GOT3 (cell line): ENCODE data around the gene PLCL1.
"Not testable (repeated sequence)": the region's sequence is repeated elsewhere in the genome, so short reads cannot be mapped to it uniquely, and the experiment has no call there.

Experiments
- DNase-seq: peaks from one replicate; lab custom pipeline; 2025; ENCODE audit warnings: mixed read lengths; lab: John Stamatoyannopoulos, UW

The PLCL1 gene

GRCh38 chr2:197810016-197810415 is 5.6 kb downstream of the PLCL1 start:
- DNase-seq: no peak

- no peak for DNase-seq
Measured at GRCh38 chr2:197810491-197810890, 6.1 kb downstream of the PLCL1 start.

DNA sequence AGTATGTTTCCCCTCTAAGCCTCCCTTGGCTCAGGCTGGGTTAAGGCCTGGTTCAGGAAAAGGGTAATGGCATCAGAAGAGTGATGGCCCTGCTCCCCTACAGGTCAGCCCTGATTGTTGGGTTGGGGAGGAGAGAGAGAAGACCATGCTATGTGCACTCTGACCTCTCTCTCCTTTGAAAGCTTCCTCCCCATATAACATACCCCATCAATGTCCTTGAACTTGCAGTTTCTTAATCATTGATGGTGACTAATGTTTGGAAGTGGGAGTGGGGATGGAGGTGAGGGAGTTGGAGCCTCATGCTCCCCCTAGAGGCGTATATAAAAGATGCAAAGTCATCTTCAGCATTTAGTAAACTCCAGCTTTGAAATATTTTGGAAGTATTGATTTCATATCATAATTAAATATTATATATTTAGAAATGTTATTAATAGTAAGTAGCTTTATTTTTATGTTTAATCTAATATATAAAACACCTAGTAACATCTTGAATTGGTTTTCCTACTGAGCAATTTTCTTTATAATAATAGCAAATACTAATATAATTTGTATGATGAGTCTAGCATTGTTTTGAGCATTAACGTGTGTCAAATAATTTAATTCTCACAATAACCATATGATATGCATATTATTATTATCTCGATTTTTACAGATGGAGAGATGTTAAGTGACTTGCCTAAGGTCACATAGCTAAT is 8.8 kb downstream of the PLCL1 start:
- no peak for DNase-seq

- no peak for DNase-seq
Measured at GRCh38 chr2:197814526-197814925, 10.1 kb downstream of the PLCL1 start.

DNA sequence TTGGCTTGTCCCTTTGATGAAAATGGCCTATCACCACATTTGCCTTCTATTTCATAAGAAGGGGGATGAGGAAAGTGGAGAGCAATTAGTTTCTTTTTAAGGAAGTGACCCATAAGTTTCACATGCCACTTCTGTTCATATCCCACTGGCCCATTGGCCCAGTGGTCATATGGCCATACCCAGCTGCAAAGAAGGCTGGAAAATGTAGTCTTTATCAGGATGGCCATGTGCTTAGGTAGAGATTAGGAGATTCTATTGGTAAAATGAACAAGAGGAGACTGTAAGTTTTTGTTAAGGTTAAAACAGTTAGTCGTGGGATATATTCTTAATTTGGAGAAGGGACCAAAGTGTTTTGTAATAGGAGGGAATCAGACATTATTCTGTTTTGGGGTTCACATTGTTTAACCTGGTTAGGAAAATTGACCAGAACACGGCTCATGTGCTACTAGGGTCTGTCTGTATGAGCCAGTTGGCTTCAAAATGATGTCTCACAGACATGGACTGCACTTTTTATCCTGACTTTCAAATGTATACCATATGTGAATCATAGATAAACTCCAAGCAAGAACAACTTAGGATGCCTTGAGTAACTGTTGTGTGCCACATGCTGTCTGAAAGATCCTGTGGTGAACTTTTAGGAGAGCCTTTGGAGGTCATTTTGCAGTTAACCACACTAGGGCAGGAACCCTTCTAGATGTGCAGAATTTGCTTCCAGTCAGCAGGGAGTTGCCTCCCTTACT is 17.3 kb downstream of the PLCL1 start:
- no peak for DNase-seq

DNA sequence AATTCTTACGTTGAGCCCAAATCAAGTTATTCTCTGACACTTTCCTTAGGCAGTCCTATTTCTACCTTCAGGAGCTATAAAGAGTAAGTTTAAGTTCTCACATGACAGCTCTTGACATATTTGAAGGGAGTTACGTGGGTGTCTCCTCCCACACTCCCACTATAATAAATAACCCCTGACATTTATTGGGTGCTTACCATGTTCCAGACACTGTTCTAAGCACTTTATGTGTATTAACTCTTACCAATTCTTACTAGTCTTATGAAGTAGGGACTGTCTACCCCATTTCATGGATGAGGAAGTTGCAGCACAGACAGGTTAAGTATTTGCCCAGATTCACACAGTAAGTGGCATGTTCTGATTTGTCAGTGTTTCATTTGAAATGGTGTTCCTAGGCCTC is 17.9 kb downstream of the PLCL1 start:
- no peak for DNase-seq

DNA sequence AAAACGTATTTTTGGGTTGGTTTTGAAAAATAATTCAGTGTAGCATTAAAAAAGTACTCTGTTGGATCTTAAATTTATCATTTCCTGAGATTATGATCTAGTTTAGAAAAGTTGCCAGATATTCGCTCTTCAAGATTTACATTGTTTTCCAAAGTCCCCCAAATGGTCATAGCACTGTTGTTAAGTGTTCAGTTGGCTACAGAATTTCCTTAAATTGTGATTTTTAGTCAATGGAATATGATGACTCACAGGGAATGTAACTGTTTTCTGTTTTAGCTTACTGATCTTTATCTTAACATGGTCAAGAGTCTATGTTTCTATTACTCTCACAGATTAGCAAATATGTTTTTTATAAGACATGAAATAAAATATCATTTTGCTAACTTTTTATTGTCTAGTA is 23.2 kb downstream of the PLCL1 start:
- no peak for DNase-seq

DNA sequence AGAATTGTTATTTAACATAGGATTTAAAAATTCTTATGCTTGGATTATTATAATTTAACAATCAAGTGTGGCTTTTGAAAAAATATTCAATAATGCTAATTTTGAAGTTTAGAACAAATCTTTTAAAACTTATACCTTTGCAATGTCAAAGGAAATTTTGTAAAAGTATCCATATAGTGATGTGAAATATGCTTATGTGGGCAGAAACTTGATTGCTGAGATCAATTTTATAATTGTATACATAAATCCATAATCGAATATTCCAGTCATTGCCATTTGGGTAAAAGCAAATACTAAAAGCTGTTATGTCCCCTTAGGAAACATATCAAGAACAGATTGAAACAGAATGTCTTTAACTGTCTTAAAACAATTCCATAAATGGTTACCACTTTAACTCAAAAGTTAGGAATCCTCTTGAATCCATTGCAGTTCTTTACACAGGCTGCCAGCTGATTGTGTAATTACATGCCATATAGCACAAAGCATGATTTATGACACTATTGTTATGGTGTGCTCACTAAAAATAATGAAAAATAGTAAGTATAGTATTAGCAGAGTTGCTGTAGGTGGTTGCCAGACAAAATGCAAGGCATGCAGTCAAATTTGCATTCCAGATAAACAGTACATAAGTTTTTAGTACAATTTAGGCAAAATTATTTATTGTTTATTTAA is 24.2 kb downstream of the PLCL1 start:
- DNase-seq: no peak

- not testable (repeated sequence) for DNase-seq
Measured at GRCh38 chr2:197834771-197835170, 30.4 kb downstream of the PLCL1 start.

GRCh38 chr2:197835293-197835692 is 30.9 kb downstream of the PLCL1 start:
- no peak for DNase-seq

- DNase-seq: no peak
Measured at GRCh38 chr2:197838036-197838435, 33.6 kb downstream of the PLCL1 start.

DNA sequence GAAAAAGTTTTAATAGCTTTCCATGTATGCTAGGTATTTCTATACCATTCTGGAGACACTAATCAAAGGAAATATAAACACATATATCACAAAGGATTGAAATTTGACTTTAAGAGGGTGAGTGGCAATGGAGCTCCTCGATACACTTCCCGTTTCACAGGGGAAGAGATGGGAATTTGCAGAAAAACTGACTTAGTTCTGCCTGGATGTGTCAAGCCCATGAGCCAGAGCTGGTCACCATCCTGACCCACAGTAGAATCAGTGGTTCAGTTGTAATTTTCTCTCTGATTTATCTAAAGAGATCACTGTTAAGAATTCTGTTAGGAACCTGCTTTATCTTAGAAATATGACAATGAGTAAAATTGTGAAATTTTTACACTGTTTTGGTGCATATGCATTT is 34.2 kb downstream of the PLCL1 start:
- no peak for DNase-seq

DNA sequence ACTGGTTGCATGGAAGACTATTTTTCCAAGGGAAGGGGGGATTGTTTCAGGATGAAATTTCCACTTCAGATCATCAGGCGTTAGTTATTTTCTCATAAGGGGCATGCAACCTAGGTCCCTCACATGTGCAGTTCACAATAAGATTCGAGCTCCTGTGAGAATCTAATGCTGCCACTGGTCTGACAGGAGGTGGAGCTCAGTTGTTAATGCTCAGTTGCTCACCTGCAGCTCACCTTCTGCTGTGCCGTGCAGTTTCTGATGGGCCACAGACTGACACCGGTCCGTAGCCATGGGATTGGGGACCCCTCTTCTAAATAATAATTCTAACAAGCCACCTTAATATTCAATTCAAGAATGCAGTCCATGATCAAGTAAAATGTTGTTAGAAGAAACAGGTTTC is 34.9 kb downstream of the PLCL1 start:
- DNase-seq: no peak

- no peak for DNase-seq
Measured at GRCh38 chr2:197839856-197840255, 35.5 kb downstream of the PLCL1 start.

- no peak for DNase-seq
Measured at GRCh38 chr2:197846128-197846527, 41.7 kb downstream of the PLCL1 start.

DNA sequence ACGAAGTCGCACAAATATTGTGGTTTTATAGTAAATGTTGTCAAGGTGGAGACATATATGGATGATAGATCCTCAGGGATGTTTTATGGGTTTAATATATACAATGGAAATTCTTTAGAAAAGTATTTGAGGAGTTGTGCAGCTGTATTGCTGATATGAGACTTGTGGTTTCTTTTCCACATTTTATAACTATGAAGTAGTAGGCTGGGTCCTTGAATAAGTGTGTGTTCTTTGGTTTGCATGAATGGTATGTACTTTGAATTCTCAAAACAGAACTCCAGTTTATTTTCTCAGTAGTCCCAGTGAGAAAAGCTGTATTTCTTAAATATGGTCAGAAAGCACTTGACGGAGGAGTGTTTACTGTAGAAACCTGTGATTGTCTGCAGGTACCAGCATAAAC is 42.4 kb downstream of the PLCL1 start:
- no peak for DNase-seq

GRCh38 chr2:197847651-197848401 is 43.4 kb downstream of the PLCL1 start:
- DNase-seq: no peak

DNA sequence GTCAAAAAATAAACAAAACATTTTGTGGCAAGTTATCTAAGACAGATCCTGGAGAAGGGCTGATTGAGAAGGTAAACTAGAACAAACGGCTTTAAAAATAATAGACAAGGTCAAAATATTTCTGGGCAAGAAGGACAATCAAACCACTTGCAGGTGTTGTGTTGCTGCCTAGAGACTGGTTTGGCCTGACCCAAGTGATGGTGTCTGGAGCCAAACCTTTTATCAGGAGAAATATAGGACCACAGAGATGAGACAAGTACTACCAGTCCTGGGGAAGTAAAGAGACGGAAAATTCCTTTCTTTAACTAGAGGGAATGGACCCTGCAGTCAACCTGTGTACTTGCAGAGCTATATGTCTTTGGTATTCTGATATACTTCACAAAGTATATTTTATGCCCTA is 44.2 kb downstream of the PLCL1 start:
- no peak for DNase-seq

DNA sequence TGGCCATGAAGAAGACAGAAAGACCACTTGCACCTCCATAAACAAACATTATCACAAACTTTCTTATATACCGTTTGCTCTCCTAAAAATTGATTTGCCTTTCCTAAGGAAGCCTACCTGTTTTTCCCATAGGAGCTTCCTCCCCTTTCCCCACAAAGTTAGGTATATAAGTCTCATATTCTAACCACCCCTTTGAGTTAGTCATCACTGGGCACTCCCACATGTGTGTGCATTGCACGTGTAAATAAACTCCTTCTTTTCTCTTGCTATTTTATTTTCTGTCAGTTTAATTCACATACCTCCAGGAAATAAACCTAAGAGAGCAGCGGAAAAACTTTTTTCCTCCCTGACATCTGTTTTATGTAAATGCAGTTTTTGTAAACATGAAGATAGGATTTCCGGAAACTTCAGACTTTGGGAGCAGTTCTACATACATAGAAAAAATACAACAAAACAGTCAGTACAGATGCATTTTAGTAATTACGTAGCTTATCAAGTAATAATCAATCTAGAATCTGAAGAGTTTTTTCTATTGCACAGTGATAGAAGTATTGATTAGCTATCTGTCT is 46.6 kb downstream of the PLCL1 start:
- no peak for DNase-seq

GRCh38 chr2:197851451-197851850 is 47.1 kb downstream of the PLCL1 start:
- DNase-seq: no peak

GRCh38 chr2:197852108-197852507 is 47.7 kb downstream of the PLCL1 start:
- DNase-seq: no peak

DNA sequence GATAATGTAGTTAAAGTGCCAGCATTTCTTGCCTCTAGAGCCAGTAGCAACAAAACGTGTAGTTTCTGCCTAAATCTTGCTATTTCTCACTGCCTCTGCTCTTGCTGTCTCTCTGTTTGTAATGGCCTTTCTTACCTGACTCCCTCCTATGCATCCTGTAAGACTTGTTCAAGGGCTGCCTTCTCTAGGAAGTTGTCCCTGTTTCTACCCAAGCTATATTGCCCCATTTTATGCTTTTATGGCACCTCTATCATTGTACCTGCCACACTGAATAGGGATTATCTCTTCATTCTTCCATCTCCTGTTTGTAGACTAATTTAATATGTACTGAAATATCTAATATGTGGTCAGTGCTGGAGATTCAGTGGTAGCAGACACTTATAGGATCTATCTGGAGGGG is 49.2 kb downstream of the PLCL1 start:
- no peak for DNase-seq
